GM12878 (cell line): ENCODE results near the gene SERPINB5.

Experiments used
- CBFB ChIP-seq: IDR thresholded peaks from 2 replicates; pipeline ENCODE4 v1.6.1; 2016; ENCODE audit warnings: antibody characterized with exemption, low read depth
- CTCF ChIP-seq, 3 experiments: IDR thresholded peaks in 2 of 3; conservative IDR thresholded peaks in 1 of 3; 2 replicates each; pipeline ENCODE4 v1.5.1; 2011; ENCODE audit warnings: low read depth in 3 of 3, low read length in 3 of 3, mild to moderate bottlenecking in 3 of 3, control low read depth in 2 of 3, moderate library complexity in 2 of 3, inconsistent platforms in 1 of 3, mixed read lengths in 1 of 3; ENCODE audit not compliant: control insufficient read depth in 2 of 3, insufficient read depth in 1 of 3; ENCODE audit errors: extremely low read depth in 1 of 3
- EZH2 ChIP-seq: IDR thresholded peaks from 2 replicates; pipeline ENCODE4 v1.6.1; 2012; ENCODE audit warnings: low read depth, mild to moderate bottlenecking, control low read depth, inconsistent platforms, low read length, borderline replicate concordance; ENCODE audit not compliant: control insufficient read depth
- PML ChIP-seq: IDR thresholded peaks from 2 replicates; pipeline ENCODE4 v1.6.1; 2012; ENCODE audit warnings: low read length, inconsistent platforms
- SMAD5 ChIP-seq: IDR thresholded peaks from 2 replicates; pipeline ENCODE4 v1.6.1; 2016; ENCODE audit warnings: antibody characterized with exemption, low read depth
- STAT1 ChIP-seq: fragments of 450-650 bp; conservative IDR thresholded peaks from 2 replicates; pipeline ENCODE4 v1.6.1; 2014; ENCODE audit warnings: antibody characterized with exemption, mild to moderate bottlenecking
- ZBTB33 ChIP-seq: fragments of 450-650 bp; IDR thresholded peaks from 2 replicates; pipeline ENCODE4 v1.6.1; 2017; ENCODE audit warnings: mild to moderate bottlenecking
- ZZZ3 ChIP-seq: IDR thresholded peaks from 2 replicates; pipeline ENCODE4 v1.6.1; 2011; ENCODE audit warnings: low read depth; ENCODE audit not compliant: control insufficient read depth, insufficient read length

- no peak for TF ChIP-seq STAT1
- TF ChIP-seq CBFB: no peak
- TF ChIP-seq CTCF (IDR thresholded peaks at IDR 0.05 in 2 of 3, conservative IDR thresholded peaks at IDR 0.05 in 1 of 3; ENCODE audit: control insufficient read depth in 2 of 3, extremely low read depth in 1 of 3, insufficient read depth in 1 of 3, low read depth in 3 of 3, low read length in 3 of 3): no peak
- no peak for TF ChIP-seq ZBTB33
- TF ChIP-seq SMAD5: no peak
- no peak for TF ChIP-seq ZZZ3
- TF ChIP-seq EZH2: no peak
- no peak for TF ChIP-seq PML
Measured at GRCh38 chr18:63446266-63446665, 30.5 kb upstream of the SERPINB5 start.
